Activated T-cell treated with anti-CD3 and anti-CD28 coated beads, Interleukin-2, amount 50 U/mL, for 1 hour (primary cell): ENCODE data around the gene RHOBTB1.
A peak's percentile ranks its signal among the peaks of the same experiment; 100 is the strongest.

Source experiments
- DNase-seq: peaks from one replicate; pipeline ENCODE4 v3.0.0-alpha.2; 2020

The RHOBTB1 gene

GRCh38 chr10:60964257-60965235 lies 20.6 kb upstream of the RHOBTB1 start:
- peak; percentile 29 for DNase-seq

- no peak for DNase-seq
Observed at GRCh38 chr10:60963441-60964256, 19.7 kb upstream of the RHOBTB1 start.

GRCh38 chr10:60962946-60963345 lies 19.0 kb upstream of the RHOBTB1 start:
- no peak for DNase-seq

- DNase-seq: no peak
Observed at GRCh38 chr10:60960913-60961312, 16.9 kb upstream of the RHOBTB1 start.

GRCh38 chr10:60960031-60960430 lies 16.0 kb upstream of the RHOBTB1 start:
- no peak for DNase-seq

- DNase-seq: no peak
Observed at GRCh38 chr10:60958892-60959601, 15.1 kb upstream of the RHOBTB1 start.

- DNase-seq: no peak
Observed at GRCh38 chr10:60957667-60958221, 13.8 kb upstream of the RHOBTB1 start.

GRCh38 chr10:60955957-60956425 lies 12.0 kb upstream of the RHOBTB1 start:
- DNase-seq: no peak

- no peak for DNase-seq
Observed at GRCh38 chr10:60955316-60955715, 11.3 kb upstream of the RHOBTB1 start.

- DNase-seq: no peak
Observed at GRCh38 chr10:60954035-60954434, 10.1 kb upstream of the RHOBTB1 start.

- no peak for DNase-seq
Observed at GRCh38 chr10:60953420-60953819, 9.4 kb upstream of the RHOBTB1 start.

GRCh38 chr10:60952846-60953220 lies 8.8 kb upstream of the RHOBTB1 start:
- DNase-seq: no peak

GRCh38 chr10:60952067-60952845 lies 8.3 kb upstream of the RHOBTB1 start:
- no peak for DNase-seq

- DNase-seq: no peak
Observed at GRCh38 chr10:60951272-60951724, 7.3 kb upstream of the RHOBTB1 start.

GRCh38 chr10:60950300-60950699 lies 6.3 kb upstream of the RHOBTB1 start:
- DNase-seq: no peak

GRCh38 chr10:60948851-60949250 lies 4.9 kb upstream of the RHOBTB1 start:
- no peak for DNase-seq

GRCh38 chr10:60944910-60945297 lies 919 bp upstream of the RHOBTB1 start:
- DNase-seq: no peak

- peak; percentile 16 for DNase-seq
Observed at GRCh38 chr10:60943316-60944057, 498 bp downstream of the RHOBTB1 start.

GRCh38 chr10:60942788-60943315 lies 1.1 kb downstream of the RHOBTB1 start:
- peak; percentile 16 for DNase-seq

GRCh38 chr10:60942134-60942787 lies 1.7 kb downstream of the RHOBTB1 start:
- no peak for DNase-seq
